Mammary epithelial cell (primary cell): ENCODE measurements around the gene ARNT2.

Experiments
- EZH2 ChIP-seq: IDR thresholded peaks from 2 replicates; pipeline ENCODE4 v1.6.1; 2012; ENCODE audit warnings: low read length, inconsistent platforms, borderline replicate concordance
- TF ChIP-seq, protein P1 (sequence below), 2 donors: IDR thresholded peaks in 1 of 2; conservative IDR thresholded peaks in 1 of 2; 2 replicates each; pipeline ENCODE4 v1.5.1; 2011 to 2012; ENCODE audit warnings: inconsistent platforms in 2 of 2, low read length in 2 of 2, mild to moderate bottlenecking in 2 of 2, control low read depth in 1 of 2, low read depth in 1 of 2; ENCODE audit not compliant: insufficient read depth in 1 of 2; ENCODE audit errors: extremely low read depth in 1 of 2

DNA sequence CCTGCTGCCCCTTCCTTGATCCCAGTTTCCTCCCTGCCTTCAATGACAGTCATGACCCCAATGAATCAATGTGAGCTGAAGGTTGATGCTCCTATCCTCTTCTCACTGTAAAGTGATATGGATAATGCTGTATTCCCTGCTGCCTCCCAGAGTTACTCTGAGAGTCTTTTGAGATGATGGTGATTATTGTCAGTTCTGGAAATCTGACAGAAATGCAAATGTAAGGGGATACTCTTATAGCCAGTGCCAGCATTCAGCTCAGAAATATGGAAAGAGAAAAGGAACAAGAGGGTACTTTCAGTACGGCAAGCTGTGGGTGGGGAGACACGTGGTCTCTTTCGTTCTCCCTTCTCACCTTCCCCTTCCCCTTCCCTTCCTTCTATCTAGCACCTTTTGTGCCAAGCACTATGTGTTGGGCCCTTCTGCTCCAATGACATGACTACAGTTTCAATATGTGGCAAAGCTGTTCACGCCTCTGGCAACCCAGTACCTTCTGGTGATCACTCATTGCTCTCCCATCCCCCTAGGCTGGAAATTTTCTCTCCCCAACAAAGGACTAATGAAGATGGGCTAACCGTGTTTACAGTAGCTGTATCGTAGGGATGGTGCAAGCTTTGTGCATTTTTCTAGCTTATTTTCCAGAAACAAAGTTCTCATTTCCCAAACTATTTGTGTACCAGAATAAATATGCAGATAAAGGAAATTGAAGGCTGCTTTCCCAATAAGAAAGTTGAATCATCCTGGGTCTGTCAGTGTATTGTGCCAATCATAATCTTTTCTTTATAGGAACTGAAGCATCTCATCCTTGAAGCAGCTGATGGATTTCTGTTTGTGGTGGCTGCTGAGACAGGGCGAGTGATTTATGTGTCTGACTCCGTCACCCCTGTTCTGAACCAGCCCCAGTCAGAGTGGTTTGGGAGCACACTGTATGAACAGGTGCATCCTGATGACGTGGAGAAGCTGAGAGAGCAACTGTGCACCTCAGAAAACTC lies 70.3 kb downstream of the ARNT2 start:
- TF ChIP-seq, protein P1, sequence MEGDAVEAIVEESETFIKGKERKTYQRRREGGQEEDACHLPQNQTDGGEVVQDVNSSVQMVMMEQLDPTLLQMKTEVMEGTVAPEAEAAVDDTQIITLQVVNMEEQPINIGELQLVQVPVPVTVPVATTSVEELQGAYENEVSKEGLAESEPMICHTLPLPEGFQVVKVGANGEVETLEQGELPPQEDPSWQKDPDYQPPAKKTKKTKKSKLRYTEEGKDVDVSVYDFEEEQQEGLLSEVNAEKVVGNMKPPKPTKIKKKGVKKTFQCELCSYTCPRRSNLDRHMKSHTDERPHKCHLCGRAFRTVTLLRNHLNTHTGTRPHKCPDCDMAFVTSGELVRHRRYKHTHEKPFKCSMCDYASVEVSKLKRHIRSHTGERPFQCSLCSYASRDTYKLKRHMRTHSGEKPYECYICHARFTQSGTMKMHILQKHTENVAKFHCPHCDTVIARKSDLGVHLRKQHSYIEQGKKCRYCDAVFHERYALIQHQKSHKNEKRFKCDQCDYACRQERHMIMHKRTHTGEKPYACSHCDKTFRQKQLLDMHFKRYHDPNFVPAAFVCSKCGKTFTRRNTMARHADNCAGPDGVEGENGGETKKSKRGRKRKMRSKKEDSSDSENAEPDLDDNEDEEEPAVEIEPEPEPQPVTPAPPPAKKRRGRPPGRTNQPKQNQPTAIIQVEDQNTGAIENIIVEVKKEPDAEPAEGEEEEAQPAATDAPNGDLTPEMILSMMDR (conservative IDR thresholded peaks at IDR 0.05 in 1 of 2, IDR thresholded peaks at IDR 0.05 in 1 of 2; ENCODE audit: extremely low read depth in 1 of 2, insufficient read depth in 1 of 2, low read depth in 1 of 2, low read length in 2 of 2) = no peak
- TF ChIP-seq EZH2 = no peak
